ENCODE data around the gene ITGB6.

ITGB6 gene

DNA sequence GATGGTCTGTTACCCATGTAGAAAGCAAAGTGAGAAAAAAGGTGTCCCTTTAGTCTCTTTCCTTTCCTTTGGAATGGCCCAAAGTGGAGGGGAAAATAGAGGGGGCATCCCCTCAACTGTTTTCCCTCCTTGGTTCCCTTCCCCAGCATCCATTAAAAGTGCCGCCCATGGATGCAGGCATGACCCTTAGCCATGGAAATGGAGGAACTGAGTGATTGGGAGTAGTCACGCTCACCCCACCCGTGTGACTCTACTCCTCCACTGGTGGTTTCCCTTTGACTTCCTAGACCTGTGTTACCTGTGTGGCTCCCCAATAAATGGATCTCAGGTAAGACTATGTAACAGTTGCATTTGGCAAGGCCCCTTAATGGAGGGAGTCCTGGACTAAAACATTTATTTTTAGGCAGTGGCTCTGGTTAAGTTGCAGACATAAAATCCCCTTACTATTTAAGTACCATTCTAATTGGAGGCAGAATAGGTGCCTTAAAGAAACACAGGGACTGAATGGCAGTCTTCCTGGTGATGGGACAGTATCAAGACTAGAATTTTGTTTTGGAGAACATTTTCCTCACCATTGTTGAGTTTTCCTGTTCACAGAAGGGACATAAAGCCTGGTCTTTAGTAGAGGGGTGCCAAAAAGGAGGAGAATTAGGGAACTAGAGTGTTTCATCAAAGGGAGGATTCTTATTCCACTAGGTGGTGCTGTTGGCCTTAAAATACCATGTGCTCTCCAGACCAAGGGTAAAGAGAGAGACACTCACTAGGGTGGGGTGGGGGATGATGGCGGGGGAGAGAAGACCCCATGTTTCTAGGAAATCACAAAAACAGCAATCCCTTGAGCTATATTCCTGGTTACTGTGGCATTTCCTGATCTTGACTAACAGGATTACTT is 112.0 kb downstream of the ITGB6 start:
- no peak for DNase-seq (ENCODE audit: low read depth)

GRCh38 chr2:160085662-160086061 is 114.4 kb downstream of the ITGB6 start:
- DNase-seq (ENCODE audit: low read depth) = no peak

GRCh38 chr2:160077912-160078810 is 121.9 kb downstream of the ITGB6 start:
- no peak for DNase-seq (ENCODE audit: low read depth)

- DNase-seq (ENCODE audit: low read depth) = no peak
Observed at GRCh38 chr2:160076914-160077313, 123.2 kb downstream of the ITGB6 start.

GRCh38 chr2:160076241-160076640 is 123.8 kb downstream of the ITGB6 start:
- no peak for DNase-seq (ENCODE audit: low read depth)

DNA sequence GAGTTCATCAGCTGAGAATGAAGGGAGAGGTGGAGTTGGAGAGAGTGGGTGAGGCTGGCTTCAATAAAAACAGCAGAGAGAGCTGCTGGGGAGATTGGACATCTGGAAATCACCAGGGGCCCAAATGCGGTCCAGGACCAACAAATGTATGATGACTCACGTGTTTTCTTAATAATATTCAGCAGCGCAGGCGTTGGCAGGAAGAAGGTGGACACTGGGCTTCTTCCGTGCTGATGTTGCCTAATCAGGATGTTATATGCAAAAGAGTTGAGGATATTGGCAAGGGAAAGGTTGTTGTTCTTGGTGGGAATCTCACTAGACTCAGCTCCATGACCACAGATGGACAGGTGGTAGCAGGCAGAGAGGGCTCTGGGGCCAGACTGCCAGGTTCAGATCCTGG is 124.9 kb downstream of the ITGB6 start:
- DNase-seq (ENCODE audit: low read depth) = no peak

DNA sequence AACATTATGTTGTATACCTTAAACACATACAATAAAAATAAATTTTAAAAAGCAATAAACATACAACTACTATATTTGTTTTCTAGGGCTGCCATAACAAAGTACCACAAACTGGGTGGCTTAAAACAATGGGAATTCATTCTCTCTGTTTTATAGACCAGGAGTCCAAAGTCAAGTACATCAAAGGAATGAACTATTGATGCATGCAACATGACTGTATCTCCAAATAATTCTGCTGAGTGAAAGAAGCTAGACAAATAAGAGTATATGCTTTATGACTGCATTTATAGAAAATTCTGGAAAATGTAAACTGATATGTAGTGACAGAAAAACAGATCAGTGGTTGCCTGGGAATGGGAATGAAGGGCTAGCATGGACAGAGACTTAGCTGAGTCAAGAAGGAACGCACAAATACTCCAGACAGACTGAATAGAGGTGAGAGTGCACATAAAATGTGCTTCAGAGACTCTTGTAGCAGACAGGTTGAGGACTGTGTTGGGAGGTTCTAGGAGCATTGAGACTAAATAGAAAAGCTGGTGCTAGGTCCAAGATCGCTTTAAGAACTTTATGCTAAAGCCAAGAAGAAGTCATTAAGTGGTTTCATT is 126.7 kb downstream of the ITGB6 start:
- no peak for DNase-seq (ENCODE audit: low read depth)

- no peak for DNase-seq (ENCODE audit: low read depth)
Observed at GRCh38 chr2:160068906-160069305, 131.2 kb downstream of the ITGB6 start.

- no peak for DNase-seq (ENCODE audit: low read depth)
Observed at GRCh38 chr2:160064916-160065315, 135.2 kb downstream of the ITGB6 start.

GRCh38 chr2:160063879-160064612 is 136.0 kb downstream of the ITGB6 start:
- no peak for DNase-seq (ENCODE audit: low read depth)

DNA sequence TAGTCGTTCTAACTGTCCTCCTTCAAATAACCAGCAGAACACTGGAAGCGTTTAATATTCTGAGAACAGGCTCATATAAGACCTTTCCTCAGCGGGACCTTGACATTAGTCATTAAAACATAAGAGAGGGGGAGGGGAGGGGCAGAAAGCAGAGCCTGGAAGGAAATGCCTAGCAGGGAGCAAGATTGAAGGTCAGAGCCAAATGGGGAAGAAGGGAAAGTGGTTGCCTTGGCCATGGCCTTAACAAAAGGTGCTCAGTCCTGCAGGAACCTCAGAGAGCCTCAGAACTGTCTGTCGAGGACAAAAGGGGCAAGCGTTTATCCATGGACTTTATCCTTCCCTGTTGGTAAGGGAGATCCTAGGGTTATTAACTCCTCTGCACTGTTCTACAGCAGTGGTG is 136.8 kb downstream of the ITGB6 start:
- DNase-seq (ENCODE audit: low read depth) = no peak

- no peak for DNase-seq (ENCODE audit: low read depth)
Observed at GRCh38 chr2:160062292-160063005, 137.6 kb downstream of the ITGB6 start, which contains the start of gene PLA2R1. TSS of gene PLA2R1 (minus strand) at chr2:160062615. CDS start at chr2:160062403, 212 bp downstream.

DNA sequence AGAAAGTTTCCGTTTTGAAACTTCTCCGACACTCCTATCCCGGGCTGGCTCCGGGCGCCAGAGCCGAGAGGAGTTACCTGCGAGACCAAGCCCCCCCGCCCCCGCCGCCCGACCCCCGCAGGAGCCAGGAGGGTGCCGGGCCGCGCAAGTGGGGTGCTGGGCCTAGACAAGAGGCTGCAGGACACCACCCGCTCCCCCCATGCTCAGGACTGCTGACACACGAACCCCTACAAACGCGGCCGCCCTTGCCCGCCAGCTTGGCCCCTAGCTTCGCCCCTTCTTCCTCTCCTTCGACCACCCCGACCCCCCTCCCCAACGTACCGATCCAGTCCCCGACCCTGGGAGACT is 138.2 kb downstream of the ITGB6 start:
- DNase-seq (ENCODE audit: low read depth) = no peak

DNA sequence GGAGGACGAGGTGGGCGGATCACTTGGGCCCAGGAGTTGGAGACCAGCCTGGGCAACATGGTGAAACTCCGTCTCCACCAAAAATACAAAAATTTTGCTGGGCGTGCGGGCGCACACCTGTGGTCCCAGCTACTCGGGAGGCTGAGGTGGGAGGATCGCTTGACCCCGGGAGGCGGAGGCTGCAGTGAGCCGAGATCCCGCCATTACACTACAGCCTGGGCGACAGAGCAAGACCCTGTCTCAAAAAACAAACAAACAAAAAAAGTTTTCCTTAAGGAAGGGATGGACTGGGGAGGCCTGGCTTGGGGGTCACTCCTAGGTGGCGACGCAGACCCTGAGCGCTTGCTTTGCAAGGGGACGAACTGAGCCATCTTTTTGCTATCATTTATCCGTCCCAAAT is 138.5 kb downstream of the ITGB6 start:
- no peak for DNase-seq (ENCODE audit: low read depth)

GRCh38 chr2:160060297-160060696 is 139.8 kb downstream of the ITGB6 start:
- DNase-seq (ENCODE audit: low read depth) = no peak

GRCh38 chr2:160057356-160057755 is 142.7 kb downstream of the ITGB6 start:
- DNase-seq (ENCODE audit: low read depth) = no peak

DNA sequence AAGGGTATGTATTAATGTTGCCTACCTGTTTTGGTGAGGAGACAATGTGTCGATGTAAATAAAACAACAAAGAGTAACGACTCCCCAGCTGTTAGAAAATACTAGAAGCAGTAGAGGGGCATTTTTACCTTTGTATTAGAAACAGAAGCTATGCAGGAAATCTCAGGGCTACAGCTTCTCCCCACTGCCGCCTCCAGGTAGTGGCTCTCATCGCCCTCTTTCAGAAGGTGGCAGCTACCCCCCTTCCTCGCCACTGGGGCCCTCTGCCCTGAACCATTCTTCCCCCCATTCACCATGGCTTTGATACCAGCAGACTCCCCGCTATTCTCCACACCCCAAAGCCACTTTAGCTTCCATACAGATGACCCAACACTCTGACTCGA is 144.4 kb downstream of the ITGB6 start:
- no peak for DNase-seq (ENCODE audit: low read depth)

DNA sequence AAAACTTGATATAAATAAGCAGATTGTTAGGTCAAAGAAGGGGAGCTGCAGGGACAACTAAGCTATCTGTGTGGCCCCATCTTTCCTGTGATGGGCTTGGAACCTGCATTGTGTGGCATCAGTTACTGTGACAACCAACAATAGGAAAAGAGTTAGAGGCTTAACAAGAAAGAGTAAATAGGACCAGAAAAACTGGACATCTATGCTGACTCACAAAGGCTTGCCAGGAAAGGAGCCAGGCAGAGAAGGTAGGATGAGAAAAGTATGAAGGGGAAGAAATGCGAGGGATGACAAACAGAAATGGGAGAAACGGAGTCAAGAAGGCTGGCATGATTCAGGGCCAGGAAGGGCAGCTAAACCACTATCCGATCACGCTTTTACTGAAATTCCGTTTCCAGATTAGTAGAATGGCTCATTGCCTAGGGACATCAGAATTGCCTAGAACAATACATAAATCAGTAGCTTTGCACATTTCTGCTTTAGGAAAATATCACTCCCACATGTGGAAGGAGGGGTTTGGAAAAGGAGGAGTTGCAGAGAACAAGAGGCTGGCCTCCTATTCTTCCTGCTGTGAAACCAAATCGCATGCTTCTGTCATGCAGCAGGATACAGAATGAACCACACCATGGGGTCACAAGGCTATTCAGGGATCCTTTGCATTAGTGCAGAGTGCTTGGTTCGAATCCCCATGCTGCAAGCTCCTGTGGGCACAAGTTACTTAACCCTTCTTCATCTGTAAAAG is 144.9 kb downstream of the ITGB6 start:
- no peak for DNase-seq (ENCODE audit: low read depth)

- no peak for DNase-seq (ENCODE audit: low read depth)
Observed at GRCh38 chr2:160053946-160054345, 146.1 kb downstream of the ITGB6 start.

DNA sequence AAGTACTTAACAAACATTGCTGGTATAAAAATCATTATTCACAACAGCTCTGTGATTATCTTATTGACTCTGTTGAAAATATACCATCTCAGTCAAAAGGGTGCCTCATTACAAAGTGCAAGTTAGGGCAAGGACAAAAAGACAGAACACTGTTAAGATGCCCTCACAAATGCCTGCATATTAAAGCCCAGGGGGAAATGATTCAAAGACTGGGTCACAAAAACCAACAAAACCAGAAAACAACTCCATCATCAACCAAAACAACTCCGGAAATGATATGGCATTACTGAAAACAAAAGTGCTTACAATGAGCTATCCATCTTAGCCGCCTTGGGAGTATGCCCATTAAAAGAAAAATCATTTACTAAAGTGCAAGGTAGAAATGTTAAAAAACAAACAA is 147.5 kb downstream of the ITGB6 start:
- no peak for DNase-seq (ENCODE audit: low read depth)

DNA sequence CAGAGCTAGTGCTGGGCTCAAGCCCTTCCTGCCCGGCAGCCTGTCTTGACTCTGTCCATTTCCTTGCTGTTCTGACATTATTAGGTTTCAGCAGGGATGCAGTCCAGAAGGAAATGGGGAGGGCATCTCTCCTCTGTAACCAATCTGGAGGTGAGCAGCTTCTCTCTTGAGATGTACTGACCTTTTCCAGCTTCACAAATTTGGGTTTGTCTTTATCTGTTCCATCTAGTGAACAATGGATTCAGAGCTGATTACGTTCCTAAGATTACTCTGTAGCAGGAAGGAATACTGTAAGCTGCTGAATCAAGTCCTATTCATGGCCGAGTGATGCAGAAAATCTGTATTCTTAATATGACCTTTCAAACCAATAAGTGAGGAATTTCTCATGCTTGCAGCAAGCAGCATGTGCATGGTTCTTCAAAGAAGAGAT is 148.7 kb downstream of the ITGB6 start:
- no peak for DNase-seq (ENCODE audit: low read depth)
